ENCODE results near the gene MAP4.
A peak's percentile ranks its signal among the peaks of the same experiment; 100 is the strongest.
"Not testable (repeated sequence)": the region's sequence is repeated elsewhere in the genome, so short reads cannot be mapped to it uniquely, and the experiment has no call there.

The MAP4 gene

GRCh38 chr3:48015431-48016180, 610 bp downstream of the MAP4 start:
- no peak for DNase-seq (ENCODE audit: low read depth)
- no peak for TF ChIP-seq CTCF (IDR thresholded peaks at IDR 0.05; ENCODE audit: insufficient read depth, low read depth, low read length, missing control alignments)
- no peak overlapping the region for H3K4me3 ChIP-seq (ENCODE audit: low read length)

- no peak for DNase-seq (ENCODE audit: low read depth)
- no peak for TF ChIP-seq CTCF (IDR thresholded peaks at IDR 0.05; ENCODE audit: insufficient read depth, low read depth, low read length, missing control alignments)
These were observed 1.9 kb downstream of the MAP4 start for GRCh38 chr3:48014358-48014757.

GRCh38 chr3:48013288-48013980, 2.8 kb downstream of the MAP4 start:
- DNase-seq (ENCODE audit: low read depth): peak; percentile 65
- no peak overlapping the region for H3K4me3 ChIP-seq (ENCODE audit: low read length)
- TF ChIP-seq CTCF (IDR thresholded peaks at IDR 0.05; ENCODE audit: insufficient read depth, low read depth, low read length, missing control alignments): no peak

More at GRCh38 chr3:48014358-48014757, 1.9 kb downstream of the MAP4 start:
- H3K4me3 ChIP-seq (ENCODE audit: low read length): no peak overlapping the region

GRCh38 chr3:48012659-48013058, 3.6 kb downstream of the MAP4 start:
- TF ChIP-seq CTCF (IDR thresholded peaks at IDR 0.05; ENCODE audit: insufficient read depth, low read depth, low read length, missing control alignments): no peak
- H3K4me3 ChIP-seq (ENCODE audit: low read length): no peak overlapping the region
- no peak for DNase-seq (ENCODE audit: low read depth)

- not testable (repeated sequence) for DNase-seq (ENCODE audit: low read depth); H3K4me3 ChIP-seq (ENCODE audit: low read length)
These were observed 8.2 kb downstream of the MAP4 start for GRCh38 chr3:48008066-48008465.

- H3K4me3 ChIP-seq (ENCODE audit: low read length); DNase-seq (ENCODE audit: low read depth): not testable (repeated sequence)
These were observed 8.9 kb downstream of the MAP4 start for GRCh38 chr3:48007361-48007760.

GRCh38 chr3:48006794-48007193, 9.4 kb downstream of the MAP4 start:
- H3K4me3 ChIP-seq (ENCODE audit: low read length); DNase-seq (ENCODE audit: low read depth): not testable (repeated sequence)

- no peak overlapping the region for H3K4me3 ChIP-seq (ENCODE audit: low read length)
- DNase-seq (ENCODE audit: low read depth): no peak
- TF ChIP-seq CTCF (IDR thresholded peaks at IDR 0.05; ENCODE audit: insufficient read depth, low read depth, low read length, missing control alignments): no peak
These were observed 11.5 kb downstream of the MAP4 start for GRCh38 chr3:48004694-48005093.
